ENCODE measurements around the gene SLC44A3. TPM values are rescaled to one million over a fixed set of nuclear protein-coding genes. Genes with fewer than 3 reads are reported as not detected.
A peak's percentile ranks its signal among the peaks of the same experiment; 100 is the strongest.

The SLC44A3 gene
- total and polyA plus RNA-seq, 3 donors from 2014 or later: 2.7 to 6.4 (median 3.4) TPM

GRCh38 chr1:94854458-94855306, 34.5 kb downstream of the SLC44A3 start:
- Histone ChIP-seq H3K9me3 (no peaks in the 10 kb centered on the region), H3K27ac (peak overlapping the region; percentile 42 to 69), H3K27me3 (no peaks in the 10 kb centered on the region), H3K4me3 (peak overlapping the region in 1 of 2 donors; percentile 39), H3K36me3 (ENCODE audit: low read depth, missing control alignments) (no peaks in the 10 kb centered on the region), H3K4me1 (peaks cover 14% of the 10 kb centered on the region)
- WGBS, 2 donors: 14 to 20% methylated on average over 20 of the region's 21 CpGs
- peak; percentile 94 for DNase-seq
- TF ChIP-seq CTCF (IDR thresholded peaks at IDR 0.05) (peak; percentile 83 to 93 (median 89)), POLR2A (IDR thresholded peaks at IDR 0.05) (no peak)
- intact Hi-C loops (cut with DNase I; ENCODE audit: low total_unique reads): loop anchor here (10.0 kb wide), 1 partner anchor 190 kb away; no protein-coding TSS in a partner anchor

DNA sequence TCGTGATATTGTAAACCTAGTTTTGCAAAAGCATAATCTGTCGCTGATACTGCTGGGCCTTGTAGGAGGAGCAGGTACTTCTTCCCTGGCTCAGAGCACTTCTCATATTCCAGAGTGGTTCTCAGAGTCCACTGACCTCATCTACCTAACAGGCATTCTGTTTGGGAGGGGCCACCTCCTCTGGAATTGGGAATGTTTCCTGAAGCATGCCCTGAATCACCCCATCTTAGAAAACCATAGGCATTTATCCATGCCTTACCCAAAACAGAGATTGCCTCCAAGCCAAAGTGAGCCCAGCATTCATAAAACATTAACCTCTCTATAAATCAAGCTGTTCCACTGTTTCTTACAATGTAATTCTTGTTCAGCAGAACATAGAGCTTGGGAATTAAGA, 35.1 kb downstream of the SLC44A3 start:
- no peaks in the 10 kb centered on the region for H3K36me3 ChIP-seq (ENCODE audit: low read depth, missing control alignments)
- H3K27me3 ChIP-seq: no peaks in the 10 kb centered on the region
- DNase-seq: no peak
- no peak for TF ChIP-seq CTCF (IDR thresholded peaks at IDR 0.05)
- TF ChIP-seq POLR2A (IDR thresholded peaks at IDR 0.05): no peak
- no peaks in the 10 kb centered on the region for H3K9me3 ChIP-seq
- WGBS, 2 donors: 63 to 77% methylated on average over 2 of the region's 2 CpGs
- H3K4me3 ChIP-seq: no peak overlapping the region
- peaks cover 20% of the 10 kb centered on the region for H3K4me1 ChIP-seq
- intact Hi-C loops (cut with DNase I; ENCODE audit: low total_unique reads): loop anchor here (10.0 kb wide), 1 partner anchor 189 kb away; no protein-coding TSS in a partner anchor
- H3K27ac ChIP-seq: peak overlapping the region in 1 of 2 donors; percentile 42

DNA sequence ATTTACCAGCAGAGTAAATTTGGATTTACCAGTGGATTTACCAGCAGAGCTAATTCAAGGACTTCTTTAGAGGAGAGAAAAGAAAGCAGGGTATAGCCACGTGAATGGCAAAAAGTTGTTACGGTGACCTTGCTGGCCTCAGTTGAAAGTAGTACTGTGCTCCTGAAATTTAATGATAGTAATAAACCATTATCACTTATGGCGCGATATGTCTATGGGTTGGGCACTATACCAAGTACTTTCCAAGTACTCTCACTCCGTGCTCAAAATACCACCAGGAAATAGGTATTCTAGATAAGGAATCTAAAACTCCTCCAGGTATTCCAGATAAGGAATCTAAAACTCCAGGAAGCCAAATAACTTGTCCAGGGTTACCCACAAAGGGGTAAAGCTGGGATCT, 35.8 kb downstream of the SLC44A3 start:
- Histone ChIP-seq H3K4me1 (peaks cover 25% of the 10 kb centered on the region), H3K36me3 (ENCODE audit: low read depth, missing control alignments) (no peaks in the 10 kb centered on the region), H3K9me3 (no peaks in the 10 kb centered on the region), H3K27ac (no peak overlapping the region), H3K27me3 (no peaks in the 10 kb centered on the region), H3K4me3 (no peak overlapping the region)
- DNase-seq: no peak
- TF ChIP-seq POLR2A (IDR thresholded peaks at IDR 0.05): no peak
- TF ChIP-seq CTCF (IDR thresholded peaks at IDR 0.05): no peak
- intact Hi-C loops (cut with DNase I; ENCODE audit: low total_unique reads): loop anchor here (10.0 kb wide), 1 partner anchor 189 kb away; no protein-coding TSS in a partner anchor
- WGBS, 2 donors: 91 to 92% methylated on average over 5 of the region's 5 CpGs

- H3K27me3 ChIP-seq: no peaks in the 10 kb centered on the region
- WGBS, 2 donors: 90 to 99% methylated on average over 3 of the region's 3 CpGs
Observed at GRCh38 chr1:94856868-94857267, 36.7 kb downstream of the SLC44A3 start.

More at GRCh38 chr1:94856868-94857267, 36.7 kb downstream of the SLC44A3 start:
- H3K36me3 ChIP-seq (ENCODE audit: low read depth, missing control alignments): no peaks in the 10 kb centered on the region
- H3K4me1 ChIP-seq: peaks cover 18% of the 10 kb centered on the region
- H3K4me3 ChIP-seq: no peak overlapping the region
- H3K9me3 ChIP-seq: no peaks in the 10 kb centered on the region
- no peak for DNase-seq
- intact Hi-C loops (cut with DNase I; ENCODE audit: low total_unique reads): loop anchor here (10.0 kb wide), 1 partner anchor 188 kb away; no protein-coding TSS in a partner anchor
- H3K27ac ChIP-seq: no peak overlapping the region
- TF ChIP-seq CTCF (IDR thresholded peaks at IDR 0.05): no peak
- no peak for TF ChIP-seq POLR2A (IDR thresholded peaks at IDR 0.05)
